SK-N-SH (cell line): Measurements from ENCODE around the gene CYP4F3. TPM values are rescaled to one million over a fixed set of nuclear protein-coding genes. Genes with fewer than 3 reads are reported as not detected.

ENCODE experiments used
- CTCF ChIA-PET: fragments of 300-600, 350-600 bp; formaldehyde crosslinking; extraction: SDS; loops from one replicate; lab custom pipeline; 2021; lab: Yijun Ruan, JAX
- POLR2A ChIA-PET: fragments of 350-600 bp; sonication (Branson Sonifier 250); formaldehyde crosslinking; extraction: SDS; loops from one replicate; lab custom pipeline; 2020; ENCODE audit warnings: antibody characterized with exemption, inconsistent platforms; lab: Yijun Ruan, JAX
- DNase-seq: peaks from one replicate; pipeline ENCODE4 v3.0.0; 2012
- H2AFZ ChIP-seq: fragments of 200-600 bp; sonication (generic); 2 replicates; pipeline ENCODE4 v1.8.1; 2016; ENCODE audit warnings: antibody characterized with exemption, mild to moderate bottlenecking, low read depth
- H3F3A ChIP-seq: fragments of 200-600 bp; sonication (generic); replicated peaks from 2 replicates; pipeline ENCODE3; 2016; ENCODE audit warnings: antibody characterized with exemption, mild to moderate bottlenecking; ENCODE audit not compliant: insufficient read depth
- H3K27ac ChIP-seq, 2 experiments: fragments of 200-500 bp in 1 of 2; fragments of 200-600 bp in 1 of 2; sonication (Bioruptor generic) in 1 of 2; sonication (generic), shearing (Covaris generic) in 1 of 2; 2 replicates each; pipeline versions ENCODE4 v1.5.1 to v1.6.1; 2014 to 2016; ENCODE audit warnings: low read depth in 2 of 2, inconsistent platforms in 1 of 2, low read length in 1 of 2, mild to moderate bottlenecking in 1 of 2, mixed read lengths in 1 of 2
- H3K27me3 ChIP-seq: fragments of 200-600 bp; sonication (generic), shearing (Covaris generic); 2 replicates; pipeline ENCODE4 v1.6.1; 2016; ENCODE audit warnings: mixed run types; ENCODE audit not compliant: insufficient read depth
- H3K36me3 ChIP-seq, 2 experiments: fragments of 200-500 bp in 1 of 2; fragments of 200-600 bp in 1 of 2; sonication (Bioruptor generic) in 1 of 2; sonication (generic) in 1 of 2; replicated peaks in 1 of 2; 2 replicates each; pipeline versions ENCODE3 to v1.5.1; 2014 to 2016; ENCODE audit warnings: low read length in 1 of 2, mild to moderate bottlenecking in 1 of 2; ENCODE audit not compliant: insufficient read depth in 2 of 2, control insufficient read depth in 1 of 2
- H3K4me1 ChIP-seq, 2 experiments: fragments of 200-500 bp in 1 of 2; fragments of 200-600 bp in 1 of 2; sonication (Bioruptor generic) in 1 of 2; sonication (generic), shearing (Covaris generic) in 1 of 2; 2 replicates each; pipeline versions ENCODE4 v1.5.1 to v1.6.1; 2014 to 2016; ENCODE audit warnings: low read depth in 1 of 2, low read length in 1 of 2, mixed run types in 1 of 2; ENCODE audit not compliant: insufficient read depth in 2 of 2, control insufficient read depth in 1 of 2
- H3K4me2 ChIP-seq: fragments of 200-600 bp; sonication (generic), shearing (Covaris generic); 2 replicates; pipeline ENCODE4 v1.6.1; 2017; ENCODE audit warnings: mixed run types
- H3K4me3 ChIP-seq, 2 experiments: fragments of 200-500 bp in 1 of 2; fragments of 200-600 bp in 1 of 2; sonication (Bioruptor generic) in 1 of 2; sonication (generic), shearing (Covaris generic) in 1 of 2; 2 replicates each; pipeline versions ENCODE4 v1.5.1 to v1.8.1; 2014 to 2016; ENCODE audit warnings: low read depth in 2 of 2, inconsistent platforms in 1 of 2, low read length in 1 of 2, mild to moderate bottlenecking in 1 of 2, mixed read lengths in 1 of 2, moderate library complexity in 1 of 2
- H3K79me2 ChIP-seq: fragments of 200-600 bp; sonication (generic); 2 replicates; pipeline ENCODE4 v1.8.1; 2017; ENCODE audit warnings: mild to moderate bottlenecking; ENCODE audit not compliant: insufficient read depth
- H3K9ac ChIP-seq: fragments of 200-600 bp; sonication (generic); 2 replicates; pipeline ENCODE4 v1.6.1; 2017; ENCODE audit warnings: mixed run types
- H3K9me2 ChIP-seq: fragments of 200-600 bp; sonication (generic); 2 replicates; pipeline ENCODE4 v1.6.1; 2017; ENCODE audit warnings: mixed run types
- H3K9me3 ChIP-seq: fragments of 200-600 bp; sonication (generic); 2 replicates; pipeline ENCODE4 v1.6.1; 2017; ENCODE audit warnings: mixed run types, mild to moderate bottlenecking, moderate library complexity
- H4K20me1 ChIP-seq: fragments of 200-600 bp; sonication (generic); 2 replicates; pipeline ENCODE4 v1.6.1; 2017; ENCODE audit warnings: mild to moderate bottlenecking, mixed run types; ENCODE audit not compliant: insufficient read depth
- CHD2 ChIP-seq: fragments of 150-350 bp; IDR thresholded peaks from 2 replicates; pipeline ENCODE4 v1.6.1; 2018; ENCODE audit warnings: low read length; ENCODE audit not compliant: partially characterized antibody
- ELF1 ChIP-seq: IDR thresholded peaks from 2 replicates; pipeline ENCODE4 v1.4.0; 2012
- EP300 ChIP-seq, 2 experiments: IDR thresholded peaks; 2 replicates each; pipeline versions ENCODE4 v1.4.0 to v1.6.1; 2012; ENCODE audit warnings: borderline replicate concordance in 1 of 2, low read depth in 1 of 2, low read length in 1 of 2
- EZH2phosphoT487 ChIP-seq: fragments of 200-600 bp; sonication (generic); IDR thresholded peaks from 2 replicates; pipeline ENCODE4 v1.6.1; 2017; ENCODE audit warnings: low read depth, mixed run types, mild to moderate bottlenecking, antibody characterized with exemption, moderate library complexity, borderline replicate concordance
- FOSL2 ChIP-seq: IDR thresholded peaks from 2 replicates; pipeline ENCODE4 v1.4.0; 2012; ENCODE audit warnings: low read depth, mild to moderate bottlenecking, moderate library complexity, borderline replicate concordance
- FOXJ3 ChIP-seq: sonication (generic); formaldehyde crosslinking; IDR thresholded peaks from 2 replicates; pipeline ENCODE4 v1.5.1; 2020; ENCODE audit warnings: mild to moderate bottlenecking, missing genetic modification reagents
- GATA2 ChIP-seq: sonication (generic); formaldehyde crosslinking; IDR thresholded peaks from 2 replicates; pipeline ENCODE4 v1.5.0; 2020; ENCODE audit warnings: mild to moderate bottlenecking, missing genetic modification reagents
- JUND ChIP-seq: IDR thresholded peaks from 2 replicates; pipeline ENCODE4 v1.4.0; 2012
- MAX ChIP-seq: IDR thresholded peaks from 2 replicates; pipeline ENCODE4 v1.4.0; 2012; ENCODE audit warnings: low read depth
- MEF2A ChIP-seq: IDR thresholded peaks from 2 replicates; pipeline ENCODE4 v1.4.0; 2012; ENCODE audit warnings: low read depth, borderline replicate concordance
- MXI1 ChIP-seq: IDR thresholded peaks from 2 replicates; pipeline ENCODE4 v1.6.1; 2012; ENCODE audit warnings: mild to moderate bottlenecking, low read depth, low read length, improper control_type of control experiment
- NRF1 ChIP-seq: IDR thresholded peaks from 2 replicates; pipeline ENCODE4 v1.6.1; 2012; ENCODE audit warnings: low read depth, mild to moderate bottlenecking, low read length
- POLR2AphosphoS5 ChIP-seq: IDR thresholded peaks from 2 replicates; pipeline ENCODE4 v1.6.1; 2012; ENCODE audit warnings: low read depth, low read length
- RAD21 ChIP-seq: IDR thresholded peaks from 2 replicates; pipeline ENCODE4 v1.6.1; 2012; ENCODE audit warnings: mild to moderate bottlenecking, low read length
- RFX5 ChIP-seq: IDR thresholded peaks from 2 replicates; pipeline ENCODE4 v1.6.1; 2012; ENCODE audit warnings: mild to moderate bottlenecking, improper control_type of control experiment, low read length
- RXRA ChIP-seq: IDR thresholded peaks from 2 replicates; pipeline ENCODE4 v1.4.0; 2012; ENCODE audit warnings: low read depth, mild to moderate bottlenecking, borderline replicate concordance
- USF1 ChIP-seq: IDR thresholded peaks from 2 replicates; pipeline ENCODE4 v1.4.0; 2012; ENCODE audit warnings: low read depth, borderline replicate concordance
- USF2 ChIP-seq: fragments of 150-350 bp; IDR thresholded peaks from 2 replicates; pipeline ENCODE4 v1.6.1; 2017; ENCODE audit warnings: antibody characterized with exemption, low read length, low read depth, borderline replicate concordance
- YY1 ChIP-seq: IDR thresholded peaks from 2 replicates; pipeline ENCODE4 v1.4.0; 2012; ENCODE audit warnings: low read depth, mild to moderate bottlenecking
- WGBS: methylation state at CpG from one replicate; pipeline ENCODE4 v1.1.6; 2017; ENCODE audit warnings: low lambda C conversion rate; 5-methylcytosine and 5-hydroxymethylcytosine counted together
- polyA plus RNA-seq, 3 experiments: library from polyadenylated mRNA; depleted of rRNA; stranded (reverse); fragments of >200 nt; gene quantifications; 2 replicates each; pipeline ENCODE4 v1.2.3, GENCODE V29; 2012
- TF ChIP-seq, protein P1 (sequence below): fragments of 200-600 bp; sonication (generic); IDR thresholded peaks from 2 replicates; pipeline ENCODE4 v1.6.1; 2017; ENCODE audit warnings: antibody characterized with exemption, mild to moderate bottlenecking, moderate library complexity

CYP4F3 gene
- polyA plus RNA-seq, 1 of the 3 experiments (the other 2 are of a cell fraction): 0.08 TPM

- 11% methylated on average over 5 of the region's 5 CpGs for WGBS
- no peak overlapping the region for H3K4me3 ChIP-seq
- DNase-seq: no peak
- CTCF ChIA-PET: no interaction called here
- TF ChIP-seq POLR2AphosphoS5: no peak
- TF ChIP-seq EZH2phosphoT487: no peak
- no peak for TF ChIP-seq GATA2 (CRISPR knock-in tag)
- TF ChIP-seq FOXJ3: no peak
- TF ChIP-seq, protein P1, sequence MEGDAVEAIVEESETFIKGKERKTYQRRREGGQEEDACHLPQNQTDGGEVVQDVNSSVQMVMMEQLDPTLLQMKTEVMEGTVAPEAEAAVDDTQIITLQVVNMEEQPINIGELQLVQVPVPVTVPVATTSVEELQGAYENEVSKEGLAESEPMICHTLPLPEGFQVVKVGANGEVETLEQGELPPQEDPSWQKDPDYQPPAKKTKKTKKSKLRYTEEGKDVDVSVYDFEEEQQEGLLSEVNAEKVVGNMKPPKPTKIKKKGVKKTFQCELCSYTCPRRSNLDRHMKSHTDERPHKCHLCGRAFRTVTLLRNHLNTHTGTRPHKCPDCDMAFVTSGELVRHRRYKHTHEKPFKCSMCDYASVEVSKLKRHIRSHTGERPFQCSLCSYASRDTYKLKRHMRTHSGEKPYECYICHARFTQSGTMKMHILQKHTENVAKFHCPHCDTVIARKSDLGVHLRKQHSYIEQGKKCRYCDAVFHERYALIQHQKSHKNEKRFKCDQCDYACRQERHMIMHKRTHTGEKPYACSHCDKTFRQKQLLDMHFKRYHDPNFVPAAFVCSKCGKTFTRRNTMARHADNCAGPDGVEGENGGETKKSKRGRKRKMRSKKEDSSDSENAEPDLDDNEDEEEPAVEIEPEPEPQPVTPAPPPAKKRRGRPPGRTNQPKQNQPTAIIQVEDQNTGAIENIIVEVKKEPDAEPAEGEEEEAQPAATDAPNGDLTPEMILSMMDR: no peak
- no peak for TF ChIP-seq NRF1
- no peak for TF ChIP-seq FOSL2
- TF ChIP-seq RFX5: no peak
- no peak for TF ChIP-seq USF2
- TF ChIP-seq ELF1: no peak
- TF ChIP-seq MAX: no peak
- no peak for TF ChIP-seq RXRA
- TF ChIP-seq MXI1: no peak
- TF ChIP-seq USF1: no peak
- no peak for TF ChIP-seq RAD21
- no peak for TF ChIP-seq MEF2A
- TF ChIP-seq YY1: no peak
- TF ChIP-seq CHD2: no peak
- no peak for TF ChIP-seq EP300 (IDR thresholded peaks at IDR 0.05; ENCODE audit: borderline replicate concordance in 1 of 2, low read depth in 1 of 2, low read length in 1 of 2)
- TF ChIP-seq JUND: no peak
- H3F3A ChIP-seq: no peaks in the 10 kb centered on the region
- H3K9ac ChIP-seq: no peak overlapping the region
- POLR2A ChIA-PET: no interaction called here
- no peaks in the 10 kb centered on the region for H4K20me1 ChIP-seq
- H3K9me3 ChIP-seq: no peaks in the 10 kb centered on the region
- no peaks in the 10 kb centered on the region for H3K79me2 ChIP-seq
- no peaks in the 10 kb centered on the region for H3K9me2 ChIP-seq
- H3K4me1 ChIP-seq: no peaks in the 10 kb centered on the region
- no peak overlapping the region for H3K27ac ChIP-seq
- H2AFZ ChIP-seq: no peak overlapping the region
- no peak overlapping the region for H3K4me2 ChIP-seq
- H3K27me3 ChIP-seq: no peaks in the 10 kb centered on the region
- no peaks in the 10 kb centered on the region for H3K36me3 ChIP-seq
Observed at GRCh38 chr19:15671237-15671821, 30.6 kb downstream of the CYP4F3 start.
